Osteoblast (primary cell): Measurements from ENCODE around the gene C3AR1. TPM values are rescaled to one million over a fixed set of nuclear protein-coding genes. Genes with fewer than 3 reads are reported as not detected.
"Not testable (repeated sequence)": the region's sequence is repeated elsewhere in the genome, so short reads cannot be mapped to it uniquely, and the experiment has no call there.

ENCODE experiments used
- DNase-seq: peaks from one replicate; pipeline ENCODE4 v3.0.0; 2011; ENCODE audit warnings: low spot score, mixed read lengths; ENCODE audit not compliant: insufficient read length; ENCODE audit errors: missing footprints
- H2AFZ ChIP-seq: 2 replicates; pipeline ENCODE4 v1.6.0; 2011; ENCODE audit warnings: mild to moderate bottlenecking, low read length
- H3K27ac ChIP-seq: 2 replicates; pipeline ENCODE4 v1.5.1; 2011; ENCODE audit warnings: mild to moderate bottlenecking, low read depth, low read length, moderate library complexity
- H3K27me3 ChIP-seq: 2 replicates; pipeline ENCODE4 v1.6.0; 2012; ENCODE audit warnings: mild to moderate bottlenecking, control low read depth, inconsistent platforms, low read length, moderate library complexity; ENCODE audit not compliant: insufficient read depth
- H3K36me3 ChIP-seq: 2 replicates; pipeline ENCODE4 v1.5.1; 2011; ENCODE audit warnings: mild to moderate bottlenecking, low read length, control low read depth, moderate library complexity; ENCODE audit not compliant: insufficient read depth
- H3K4me1 ChIP-seq: 2 replicates; pipeline ENCODE4 v1.5.1; 2011; ENCODE audit warnings: mild to moderate bottlenecking, low read length, control low read depth, moderate library complexity; ENCODE audit not compliant: insufficient read depth
- H3K4me2 ChIP-seq: 2 replicates; pipeline ENCODE4 v1.6.0; 2011; ENCODE audit warnings: mild to moderate bottlenecking, low read length; ENCODE audit not compliant: insufficient read depth
- H3K4me3 ChIP-seq: fragments of 200-600 bp; sonication (generic); 3 replicates; pipeline ENCODE4 v1.5.1; 2012; ENCODE audit warnings: mild to moderate bottlenecking, low read length, inconsistent platforms; ENCODE audit not compliant: insufficient read depth
- H3K79me2 ChIP-seq: 2 replicates; pipeline ENCODE4 v1.6.0; 2012; ENCODE audit warnings: mild to moderate bottlenecking, low read length, control low read depth, inconsistent platforms; ENCODE audit not compliant: insufficient read depth
- H3K9me3 ChIP-seq: 2 replicates; pipeline ENCODE4 v1.5.1; 2011; ENCODE audit warnings: low read depth, low read length, control low read depth
- H4K20me1 ChIP-seq: 2 replicates; pipeline ENCODE4 v1.6.0; 2012; ENCODE audit warnings: mild to moderate bottlenecking, low read length, control low read depth; ENCODE audit not compliant: insufficient read depth
- total RNA-seq: library from RNA; depleted of rRNA; stranded (reverse); fragments of >200 nt; gene quantifications from 2 replicates; pipeline ENCODE4 v1.2.3, GENCODE V29; 2012
- TF ChIP-seq, protein P1 (sequence below): IDR thresholded peaks from 2 replicates; pipeline ENCODE4 v1.5.1; 2011; ENCODE audit warnings: mild to moderate bottlenecking, low read depth, low read length, moderate library complexity; ENCODE audit errors: extremely low read depth

The C3AR1 gene
- total RNA-seq, 1 donor: 0.72 TPM

DNA sequence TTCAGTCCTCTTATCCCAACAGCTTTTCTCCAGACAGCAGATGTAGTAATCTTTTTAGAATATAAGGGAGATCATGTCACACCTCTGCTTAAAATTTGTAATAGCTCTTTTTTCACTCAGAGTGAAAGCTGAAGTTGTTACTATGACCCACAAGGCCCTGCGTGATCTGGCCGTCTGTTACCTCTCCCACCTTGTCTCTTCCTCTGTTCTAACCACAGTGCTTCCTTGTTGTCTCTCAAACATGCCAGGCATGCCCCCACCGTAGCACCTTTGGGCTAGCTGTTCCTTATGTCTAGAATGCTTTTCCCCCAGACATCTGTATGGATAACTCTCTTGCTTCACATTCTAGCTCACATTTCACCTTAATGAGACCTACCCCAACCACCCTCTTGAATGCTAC, 22.4 kb upstream of the C3AR1 start:
- no peak overlapping the region for H2AFZ ChIP-seq
- no peaks in the 10 kb centered on the region for H3K4me1 ChIP-seq
- no peak for DNase-seq
- no peak overlapping the region for H3K4me2 ChIP-seq
- H4K20me1 ChIP-seq: peaks cover 19% of the 10 kb centered on the region
- H3K9me3 ChIP-seq: no peaks in the 10 kb centered on the region
- no peaks in the 10 kb centered on the region for H3K27me3 ChIP-seq
- TF ChIP-seq, protein P1, sequence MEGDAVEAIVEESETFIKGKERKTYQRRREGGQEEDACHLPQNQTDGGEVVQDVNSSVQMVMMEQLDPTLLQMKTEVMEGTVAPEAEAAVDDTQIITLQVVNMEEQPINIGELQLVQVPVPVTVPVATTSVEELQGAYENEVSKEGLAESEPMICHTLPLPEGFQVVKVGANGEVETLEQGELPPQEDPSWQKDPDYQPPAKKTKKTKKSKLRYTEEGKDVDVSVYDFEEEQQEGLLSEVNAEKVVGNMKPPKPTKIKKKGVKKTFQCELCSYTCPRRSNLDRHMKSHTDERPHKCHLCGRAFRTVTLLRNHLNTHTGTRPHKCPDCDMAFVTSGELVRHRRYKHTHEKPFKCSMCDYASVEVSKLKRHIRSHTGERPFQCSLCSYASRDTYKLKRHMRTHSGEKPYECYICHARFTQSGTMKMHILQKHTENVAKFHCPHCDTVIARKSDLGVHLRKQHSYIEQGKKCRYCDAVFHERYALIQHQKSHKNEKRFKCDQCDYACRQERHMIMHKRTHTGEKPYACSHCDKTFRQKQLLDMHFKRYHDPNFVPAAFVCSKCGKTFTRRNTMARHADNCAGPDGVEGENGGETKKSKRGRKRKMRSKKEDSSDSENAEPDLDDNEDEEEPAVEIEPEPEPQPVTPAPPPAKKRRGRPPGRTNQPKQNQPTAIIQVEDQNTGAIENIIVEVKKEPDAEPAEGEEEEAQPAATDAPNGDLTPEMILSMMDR: no peak
- peaks cover 59% of the 10 kb centered on the region for H3K79me2 ChIP-seq
- no peak overlapping the region for H3K27ac ChIP-seq
- H3K36me3 ChIP-seq: peaks cover 40% of the 10 kb centered on the region
- H3K4me3 ChIP-seq: no peak overlapping the region

DNA sequence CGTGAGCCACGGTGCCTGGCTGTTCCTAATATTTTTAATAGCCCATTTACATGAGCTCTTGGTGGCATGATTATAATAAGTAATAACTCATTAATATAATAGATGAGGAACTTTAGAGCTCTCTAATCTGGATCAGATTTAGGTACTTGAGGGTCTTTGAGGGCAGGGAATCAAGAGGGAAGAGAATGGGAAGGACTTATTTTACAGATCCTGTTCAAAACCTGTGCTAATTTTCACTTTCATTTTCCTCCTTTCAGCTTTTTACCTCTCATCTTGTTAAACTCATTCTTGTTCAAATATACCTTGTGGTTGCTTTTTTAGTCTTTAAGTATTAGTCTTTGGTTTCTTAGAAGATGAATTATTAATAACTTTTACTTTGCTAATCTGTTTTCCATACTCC, 21.5 kb upstream of the C3AR1 start:
- DNase-seq: no peak
- Histone ChIP-seq H3K4me3 (no peak overlapping the region), H3K27ac (peak overlapping the region; percentile 9), H3K36me3 (peaks cover 31% of the 10 kb centered on the region), H3K9me3 (no peaks in the 10 kb centered on the region), H4K20me1 (peaks cover 19% of the 10 kb centered on the region), H3K79me2 (peaks cover 68% of the 10 kb centered on the region), H3K4me2 (no peak overlapping the region), H2AFZ (no peak overlapping the region), H3K4me1 (peaks cover 5% of the 10 kb centered on the region), H3K27me3 (no peaks in the 10 kb centered on the region)
- TF ChIP-seq, protein P1: no peak

DNA sequence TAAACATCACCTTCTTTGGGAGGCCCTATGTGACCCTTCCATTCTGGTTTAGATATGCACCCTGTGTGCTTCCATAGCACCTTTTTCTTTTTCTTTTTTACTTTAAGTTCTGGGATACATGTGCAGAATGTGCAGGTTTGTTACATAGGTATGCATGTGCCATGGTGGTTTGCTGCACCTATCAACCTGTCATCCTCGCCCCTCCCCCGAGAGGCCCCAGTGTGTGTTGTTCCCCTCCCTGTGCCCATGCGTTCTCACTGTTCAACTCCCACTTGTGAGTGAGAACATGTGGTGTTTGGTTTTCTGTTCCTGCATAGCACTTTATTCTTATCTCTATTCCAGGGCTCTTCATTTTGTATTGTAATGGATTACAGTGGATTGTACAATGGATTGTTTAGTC, 18.2 kb upstream of the C3AR1 start:
- Histone ChIP-seq H3K4me1 (peaks cover 14% of the 10 kb centered on the region), H3K79me2 (peaks cover 78% of the 10 kb centered on the region), H4K20me1 (peaks cover 15% of the 10 kb centered on the region)
- not testable (repeated sequence) for H3K27ac ChIP-seq, H3K9me3 ChIP-seq, DNase-seq, H3K36me3 ChIP-seq, H3K4me3 ChIP-seq, H3K27me3 ChIP-seq, H2AFZ ChIP-seq, H3K4me2 ChIP-seq

DNA sequence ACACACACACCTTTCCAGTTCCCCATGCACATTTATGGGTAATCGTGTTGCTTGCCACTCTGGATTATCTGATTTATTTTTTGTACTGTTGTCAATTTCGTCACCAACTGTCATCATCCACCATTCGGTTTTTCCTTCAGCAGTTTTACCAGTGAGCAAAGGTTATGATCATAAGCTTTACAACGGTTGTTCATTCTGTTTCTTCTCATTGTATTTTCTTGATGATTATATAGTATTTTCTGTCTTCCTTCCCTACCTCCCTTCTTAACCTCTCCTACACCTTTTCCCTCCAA, 16.6 kb upstream of the C3AR1 start:
- Histone ChIP-seq H3K27me3 (no peaks in the 10 kb centered on the region), H3K79me2 (peaks cover 62% of the 10 kb centered on the region), H3K4me1 (peaks cover 14% of the 10 kb centered on the region)

More for the DNA sequence above, 16.6 kb upstream of the C3AR1 start:
- Histone ChIP-seq H3K4me3 (peak overlapping the region; percentile 87), H4K20me1 (peaks cover 9% of the 10 kb centered on the region), H3K27ac (peak overlapping the region; percentile 95), H2AFZ (peak overlapping the region; percentile 99), H3K36me3 (no peaks in the 10 kb centered on the region), H3K4me2 (peak overlapping the region; percentile 99), H3K9me3 (no peaks in the 10 kb centered on the region)
- TF ChIP-seq, protein P1: no peak
- DNase-seq: no peak
